Measurements from ENCODE around the gene KCNN4. TPM values are rescaled to one million over a fixed set of nuclear protein-coding genes. Genes with fewer than 3 reads are reported as not detected.

The KCNN4 gene
- total and polyA plus RNA-seq, 10 of the 15 experiments (the other 5 are each of a cell fraction or from before 2014, with no cell fraction given): 1.4 to 112 (median 77.9) TPM

DNA sequence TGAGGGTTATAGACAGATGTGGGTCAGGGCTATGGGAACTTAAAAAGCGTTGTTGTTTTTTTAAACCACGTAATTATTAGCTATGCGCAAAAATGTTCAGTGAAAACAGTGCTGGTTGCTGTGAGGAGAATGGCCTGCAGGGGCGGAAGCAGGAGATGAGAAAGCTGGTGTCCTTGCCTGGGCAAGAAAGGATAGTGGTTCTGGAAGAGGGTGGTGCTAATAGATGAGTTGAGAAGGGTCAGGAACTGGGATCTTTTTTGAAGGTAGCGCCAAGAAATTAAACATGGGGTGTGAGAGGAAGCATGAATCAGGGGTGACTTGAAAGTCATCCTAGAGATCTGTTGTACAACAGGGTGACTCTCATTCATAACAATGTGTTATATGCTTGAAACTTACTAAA is 21.3 kb downstream of the KCNN4 start (continued):
- TF ChIP-seq RELB (IDR thresholded peaks at IDR 0.05; ENCODE audit: low read depth) (no peak), MEF2B (IDR thresholded peaks at IDR 0.05; ENCODE audit: partially characterized antibody, poor library complexity, severe bottlenecking) (no peak), TBL1XR1 (IDR thresholded peaks at IDR 0.05; ENCODE audit: low read depth, low read length) (no peak), WRNIP1 (IDR thresholded peaks at IDR 0.05; ENCODE audit: borderline replicate concordance, low read depth, low read length) (no peak), ASH2L (IDR thresholded peaks at IDR 0.05; ENCODE audit: borderline replicate concordance, low read depth) (no peak), HCFC1 (IDR thresholded peaks at IDR 0.05; ENCODE audit: low read length) (no peak), CHD1 (IDR thresholded peaks at IDR 0.05; ENCODE audit: low read depth, low read length) (no peak), SMARCA5 (IDR thresholded peaks at IDR 0.05) (no peak), PRDM15 (CRISPR knock-in tag; IDR thresholded peaks at IDR 0.05) (no peak), EED (IDR thresholded peaks at IDR 0.05; ENCODE audit: low read depth) (no peak), KLF5 (IDR thresholded peaks at IDR 0.05; ENCODE audit: partially characterized antibody) (no peak)
